Mononuclear cell (primary cell): ENCODE results near the gene BABAM1. TPM values are rescaled to one million over a fixed set of nuclear protein-coding genes. Genes with fewer than 3 reads are reported as not detected.
"Not testable (repeated sequence)": the region's sequence is repeated elsewhere in the genome, so short reads cannot be mapped to it uniquely, and the experiment has no call there.

Source experiments
- H3K27me3 ChIP-seq: 2 replicates; pipeline ENCODE4 v1.6.0; 2011; ENCODE audit warnings: low read length, control low read depth; ENCODE audit not compliant: insufficient read depth
- H3K4me1 ChIP-seq: 2 replicates; pipeline ENCODE4 v1.5.1; 2011; ENCODE audit warnings: mild to moderate bottlenecking, low read length, control low read depth; ENCODE audit not compliant: insufficient read depth
- H3K4me3 ChIP-seq: 2 replicates; pipeline ENCODE4 v1.5.1; 2011; ENCODE audit warnings: mild to moderate bottlenecking, low read length, moderate library complexity
- H3K9me3 ChIP-seq: 2 replicates; pipeline ENCODE4 v1.5.1; 2011; ENCODE audit warnings: low read depth, mild to moderate bottlenecking, control low read depth, low read length
- total RNA-seq: library from RNA; depleted of rRNA; stranded (reverse); fragments of >200 nt; gene quantifications from one replicate; pipeline ENCODE4 v1.2.3, GENCODE V29; 2012

Gene BABAM1
- total RNA-seq, 1 donor = 27.3 TPM

DNA sequence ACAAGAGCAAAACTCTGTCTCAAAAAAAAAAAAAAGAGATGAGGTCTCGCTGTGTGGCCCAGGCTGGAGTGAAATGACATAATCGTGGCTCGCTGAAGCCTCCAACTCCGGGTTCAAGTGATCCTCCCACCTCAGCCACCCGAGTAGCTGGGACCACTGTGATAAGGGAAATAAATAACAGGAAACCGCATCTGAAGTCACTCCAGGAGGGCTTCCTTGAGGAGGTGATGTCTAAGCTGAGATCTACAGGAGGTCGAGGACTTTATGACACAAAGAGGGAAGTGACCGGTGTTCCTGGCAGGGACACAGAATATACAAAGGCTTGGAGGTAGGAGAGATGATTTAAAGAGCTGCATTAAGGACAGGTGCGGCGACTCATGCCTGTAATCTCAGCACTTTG, 12.6 kb upstream of the BABAM1 start:
- Histone ChIP-seq H3K4me3 (no peak overlapping the region), H3K27me3 (no peaks in the 10 kb centered on the region), H3K4me1 (no peaks in the 10 kb centered on the region), H3K9me3 (no peaks in the 10 kb centered on the region)

DNA sequence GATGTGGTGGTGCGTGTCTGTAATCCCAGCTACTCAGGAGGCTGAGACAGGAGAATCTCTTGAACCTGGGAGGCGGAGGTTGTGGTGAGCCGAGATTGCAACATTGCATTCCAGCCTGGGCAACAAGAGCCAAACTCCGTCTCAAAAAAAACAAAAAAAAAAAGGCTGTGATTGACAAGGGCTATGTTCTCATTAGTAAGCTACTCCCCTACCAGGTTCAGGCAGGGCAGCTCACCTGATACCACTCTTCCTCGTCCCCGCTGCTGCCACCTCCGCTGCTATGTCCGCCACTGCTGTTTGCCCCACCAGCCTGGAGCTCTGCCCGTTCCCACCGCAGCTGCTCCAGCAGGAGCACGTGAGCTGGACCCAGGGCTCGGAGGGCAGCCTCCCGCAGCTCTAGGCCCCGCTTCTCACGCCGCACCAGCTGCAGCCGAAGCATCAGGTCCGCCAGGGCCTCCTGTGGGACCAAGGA, 12.1 kb upstream of the BABAM1 start:
- no peaks in the 10 kb centered on the region for H3K4me1 ChIP-seq
- H3K4me3 ChIP-seq = no peak overlapping the region
- H3K27me3 ChIP-seq = no peaks in the 10 kb centered on the region
- no peaks in the 10 kb centered on the region for H3K9me3 ChIP-seq

DNA sequence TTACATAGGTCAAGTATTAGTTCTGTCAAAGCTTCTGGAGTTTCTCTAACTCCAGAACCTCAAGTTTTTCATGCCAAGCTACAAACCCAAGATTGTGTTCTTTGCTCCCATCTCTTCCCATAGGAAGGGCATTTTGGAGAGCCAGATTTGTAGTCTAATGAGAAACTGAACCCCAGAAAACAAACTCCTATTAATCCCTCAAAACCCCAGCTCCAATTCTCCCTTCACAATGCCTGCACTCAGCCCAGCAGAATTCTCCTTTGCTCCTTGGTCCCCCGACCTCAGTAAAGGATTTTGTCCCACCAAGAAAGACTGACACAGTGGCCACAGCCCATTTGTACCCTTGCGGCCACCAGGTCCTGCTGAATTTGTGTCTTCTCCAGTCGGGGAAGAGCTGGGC, 11.1 kb upstream of the BABAM1 start:
- H3K27me3 ChIP-seq = no peaks in the 10 kb centered on the region

DNA sequence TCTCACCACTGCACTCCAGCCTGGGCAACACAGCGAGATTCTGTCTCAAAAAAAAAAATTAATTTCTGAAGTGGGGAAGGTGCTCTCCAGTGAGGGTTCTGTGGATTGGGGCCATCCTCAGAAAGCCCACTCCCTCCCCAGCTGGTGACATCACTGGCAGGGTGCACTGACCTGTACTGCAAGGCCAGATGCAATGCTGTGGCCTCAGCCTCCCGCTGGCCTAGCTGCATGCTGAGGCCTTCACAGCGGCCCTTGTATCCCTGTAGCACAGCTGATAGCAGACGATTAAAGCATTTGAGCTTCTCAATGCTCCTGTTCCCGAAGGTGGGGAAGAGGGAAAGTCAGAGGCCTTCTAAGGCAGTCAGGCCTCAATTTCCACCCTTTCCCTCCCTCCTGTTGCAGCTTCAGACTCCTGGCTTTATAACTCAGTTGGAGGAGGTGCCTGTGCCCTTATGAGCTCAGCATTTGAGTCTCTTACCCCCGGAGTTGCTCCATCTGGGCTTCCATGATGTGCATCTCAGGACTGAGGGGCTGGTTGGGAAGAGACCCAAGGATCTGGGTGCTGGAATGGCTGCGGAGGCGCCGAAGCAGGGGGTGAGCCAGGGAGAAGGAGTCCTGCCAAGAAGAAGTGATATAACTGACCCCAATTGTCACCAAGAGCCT, 8.0 kb upstream of the BABAM1 start:
- Histone ChIP-seq H3K4me1 (no peaks in the 10 kb centered on the region), H3K9me3 (no peaks in the 10 kb centered on the region), H3K4me3 (no peak overlapping the region), H3K27me3 (no peaks in the 10 kb centered on the region)

More for the DNA sequence above, 11.1 kb upstream of the BABAM1 start:
- H3K4me1 ChIP-seq = no peaks in the 10 kb centered on the region
- no peak overlapping the region for H3K4me3 ChIP-seq
- no peaks in the 10 kb centered on the region for H3K9me3 ChIP-seq

DNA sequence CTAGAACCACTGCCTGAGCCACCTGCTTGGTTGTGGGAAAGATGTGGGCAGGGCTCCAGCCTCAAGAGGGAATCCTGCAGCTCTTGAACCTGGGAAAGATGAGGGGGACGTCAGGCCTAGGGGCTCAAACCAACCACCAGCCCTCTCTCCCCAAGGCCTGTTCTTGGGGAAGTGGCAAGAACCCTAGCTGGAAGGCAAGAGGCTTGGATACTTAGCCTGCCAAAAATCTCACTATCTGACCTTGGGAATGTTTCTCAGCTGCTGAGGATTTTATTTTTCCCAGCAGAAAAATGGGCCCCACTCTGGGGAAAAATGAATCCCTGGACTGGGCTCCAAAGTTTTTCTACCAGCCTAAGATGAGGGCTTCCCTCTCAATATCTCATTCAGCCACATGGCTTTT, 7.3 kb upstream of the BABAM1 start:
- Histone ChIP-seq H3K27me3 (no peaks in the 10 kb centered on the region), H3K4me3 (no peak overlapping the region), H3K4me1 (peaks cover 1% of the 10 kb centered on the region), H3K9me3 (no peaks in the 10 kb centered on the region)

GRCh38 chr19:17260842-17261325, 6.4 kb upstream of the BABAM1 start:
- H3K4me1 ChIP-seq = peaks cover 4% of the 10 kb centered on the region
- H3K27me3 ChIP-seq = no peaks in the 10 kb centered on the region
- H3K9me3 ChIP-seq = no peaks in the 10 kb centered on the region
- no peak overlapping the region for H3K4me3 ChIP-seq

DNA sequence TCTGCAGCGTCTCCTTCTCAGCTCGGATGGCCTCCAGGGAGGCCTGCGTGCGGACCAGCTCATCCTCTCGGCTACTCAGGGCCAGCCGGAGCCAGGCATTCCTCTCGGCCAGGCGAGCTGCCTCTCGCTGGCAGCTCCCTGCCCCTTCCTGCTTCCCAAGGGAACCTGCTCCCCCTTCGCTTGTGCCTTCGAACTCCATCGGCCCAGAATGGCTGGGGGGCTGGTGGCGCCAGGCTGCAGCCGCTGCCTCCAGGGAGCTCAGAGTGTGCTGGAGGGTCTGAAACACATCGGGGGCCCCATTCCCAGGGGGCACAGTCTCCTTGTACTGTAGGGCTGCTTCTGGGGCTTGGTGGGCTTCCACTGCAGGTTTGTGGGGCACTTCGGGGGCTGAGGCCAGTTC, 4.7 kb upstream of the BABAM1 start:
- H3K27me3 ChIP-seq = no peaks in the 10 kb centered on the region
- no peak overlapping the region for H3K4me3 ChIP-seq
- no peaks in the 10 kb centered on the region for H3K9me3 ChIP-seq
- peaks cover 14% of the 10 kb centered on the region for H3K4me1 ChIP-seq

DNA sequence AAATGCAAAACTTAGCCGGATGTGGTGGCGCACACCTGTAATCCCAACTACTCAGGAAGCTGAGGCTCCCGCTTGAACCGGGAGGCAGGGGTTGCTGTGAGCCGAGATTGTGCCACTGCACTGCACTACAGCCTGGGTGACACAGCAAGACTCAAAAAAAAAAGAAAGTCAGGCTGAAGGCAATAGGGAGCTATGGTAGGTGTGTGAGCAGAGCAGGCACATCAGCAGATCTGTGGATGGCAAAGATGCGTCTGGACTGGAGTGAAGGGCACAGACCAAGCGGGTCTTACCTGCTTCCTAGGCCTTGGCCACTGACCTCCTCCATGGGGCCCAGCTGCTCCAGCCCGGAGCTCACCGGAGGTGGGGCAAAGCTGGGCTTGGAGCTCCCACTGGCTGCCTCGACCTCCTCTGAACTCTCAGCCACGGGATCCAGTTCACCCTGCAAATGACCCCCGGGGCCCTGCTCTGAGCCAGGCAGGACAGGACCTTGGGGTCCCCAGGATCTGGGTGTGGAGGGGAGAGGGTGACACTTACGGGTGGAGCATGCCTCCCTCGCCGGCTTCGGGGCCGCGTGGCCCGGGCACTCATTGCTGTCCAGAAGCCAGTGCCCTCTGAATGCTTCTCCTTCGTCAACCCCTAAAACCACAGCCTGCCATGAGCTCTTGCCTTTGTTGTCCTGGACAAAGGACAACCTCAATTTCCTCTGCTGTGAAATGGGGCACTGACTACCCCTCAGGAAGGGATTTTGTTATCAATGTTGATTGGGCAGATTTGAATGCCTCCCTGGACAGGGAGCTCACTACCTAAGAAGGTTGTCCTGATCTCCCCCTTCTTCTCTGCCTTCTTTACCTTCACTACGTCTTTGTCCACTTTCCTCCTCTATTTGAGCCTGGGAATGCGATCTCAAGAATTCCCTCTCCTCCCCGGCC, 3.3 kb upstream of the BABAM1 start:
- H3K27me3 ChIP-seq = no peaks in the 10 kb centered on the region
- H3K4me3 ChIP-seq = no peak overlapping the region
- H3K9me3 ChIP-seq = no peaks in the 10 kb centered on the region
- H3K4me1 ChIP-seq = peaks cover 25% of the 10 kb centered on the region

- no peak within 1 kb of the TSS for H3K4me3 ChIP-seq
- no peaks in the 10 kb centered on the region for H3K9me3 ChIP-seq
- peaks cover 25% of the 10 kb centered on the region for H3K4me1 ChIP-seq
- no peaks in the 10 kb centered on the region for H3K27me3 ChIP-seq
Observed at GRCh38 chr19:17264641-17264979, 2.6 kb upstream of the BABAM1 start, which contains the start of gene USHBP1. Gene USHBP1 (minus strand): TSS chr19:17264745. CDS start chr19:17264299, 446 bp downstream.

DNA sequence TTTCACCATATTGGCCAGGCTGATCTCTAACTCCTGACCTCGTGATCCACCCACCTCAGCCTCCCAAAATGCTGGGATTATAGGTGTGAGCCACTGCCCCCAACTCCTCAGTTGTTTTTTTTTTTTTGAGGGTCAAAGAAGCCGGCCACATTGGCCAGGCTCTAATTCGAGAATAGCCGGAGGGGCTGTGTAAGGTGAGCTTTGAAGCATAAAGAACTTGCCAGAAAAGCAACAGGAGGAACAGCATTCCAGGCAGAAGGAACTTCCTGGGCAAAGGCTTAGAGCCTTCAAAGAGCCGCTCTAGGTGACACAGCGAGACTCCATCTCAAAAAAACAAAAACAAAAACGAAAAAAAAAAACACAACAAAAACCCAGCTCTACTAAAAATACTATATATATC, 1.2 kb upstream of the BABAM1 start:
- Histone ChIP-seq H3K27me3 (no peaks in the 10 kb centered on the region), H3K4me3 (no peak overlapping the region), H3K4me1 (peaks cover 25% of the 10 kb centered on the region), H3K9me3 (no peaks in the 10 kb centered on the region)

- Histone ChIP-seq H3K27me3 (no peaks in the 10 kb centered on the region), H3K4me3 (no peak overlapping the region), H3K9me3 (no peaks in the 10 kb centered on the region), H3K4me1 (peaks cover 25% of the 10 kb centered on the region)
Observed at GRCh38 chr19:17266589-17266974, 661 bp upstream of the BABAM1 start.

DNA sequence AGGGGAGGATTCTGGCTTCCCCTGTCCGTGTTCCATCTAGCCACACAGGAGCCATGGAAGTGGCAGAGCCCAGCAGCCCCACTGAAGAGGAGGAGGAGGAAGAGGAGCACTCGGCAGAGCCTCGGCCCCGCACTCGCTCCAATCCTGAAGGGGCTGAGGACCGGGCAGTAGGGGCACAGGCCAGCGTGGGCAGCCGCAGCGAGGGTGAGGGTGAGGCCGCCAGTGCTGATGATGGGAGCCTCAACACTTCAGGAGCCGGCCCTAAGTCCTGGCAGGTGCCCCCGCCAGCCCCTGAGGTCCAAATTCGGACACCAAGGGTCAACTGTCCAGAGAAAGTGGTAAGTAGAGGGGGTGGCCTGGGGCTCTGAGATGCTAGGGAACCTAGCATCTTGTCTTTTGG, 1.5 kb downstream of the BABAM1 start:
- peaks cover 25% of the 10 kb centered on the region for H3K4me1 ChIP-seq
- H3K4me3 ChIP-seq = no peak overlapping the region
- no peaks in the 10 kb centered on the region for H3K27me3 ChIP-seq
- no peaks in the 10 kb centered on the region for H3K9me3 ChIP-seq

DNA sequence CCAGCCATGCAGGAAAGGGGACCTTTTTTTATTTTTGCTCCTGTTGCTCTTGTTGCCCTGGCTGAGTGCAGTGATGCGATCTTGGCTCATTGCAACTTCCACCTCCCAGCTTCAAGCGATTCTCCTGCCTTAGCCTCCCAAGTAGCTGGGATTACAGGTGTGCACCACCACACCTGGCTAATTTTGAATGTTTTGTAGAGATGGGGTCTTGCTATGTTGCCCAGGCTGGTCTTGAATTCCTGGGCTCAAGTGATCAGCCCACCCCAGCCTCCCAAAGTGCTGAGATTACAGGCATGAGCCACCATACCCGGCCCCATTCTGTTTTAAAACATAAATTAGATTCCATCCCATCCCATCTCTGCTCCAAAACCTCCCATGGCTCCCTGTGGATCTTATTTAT, 7.6 kb downstream of the BABAM1 start:
- H3K4me1 ChIP-seq, H3K27me3 ChIP-seq, H3K4me3 ChIP-seq, H3K9me3 ChIP-seq: not testable (repeated sequence)

DNA sequence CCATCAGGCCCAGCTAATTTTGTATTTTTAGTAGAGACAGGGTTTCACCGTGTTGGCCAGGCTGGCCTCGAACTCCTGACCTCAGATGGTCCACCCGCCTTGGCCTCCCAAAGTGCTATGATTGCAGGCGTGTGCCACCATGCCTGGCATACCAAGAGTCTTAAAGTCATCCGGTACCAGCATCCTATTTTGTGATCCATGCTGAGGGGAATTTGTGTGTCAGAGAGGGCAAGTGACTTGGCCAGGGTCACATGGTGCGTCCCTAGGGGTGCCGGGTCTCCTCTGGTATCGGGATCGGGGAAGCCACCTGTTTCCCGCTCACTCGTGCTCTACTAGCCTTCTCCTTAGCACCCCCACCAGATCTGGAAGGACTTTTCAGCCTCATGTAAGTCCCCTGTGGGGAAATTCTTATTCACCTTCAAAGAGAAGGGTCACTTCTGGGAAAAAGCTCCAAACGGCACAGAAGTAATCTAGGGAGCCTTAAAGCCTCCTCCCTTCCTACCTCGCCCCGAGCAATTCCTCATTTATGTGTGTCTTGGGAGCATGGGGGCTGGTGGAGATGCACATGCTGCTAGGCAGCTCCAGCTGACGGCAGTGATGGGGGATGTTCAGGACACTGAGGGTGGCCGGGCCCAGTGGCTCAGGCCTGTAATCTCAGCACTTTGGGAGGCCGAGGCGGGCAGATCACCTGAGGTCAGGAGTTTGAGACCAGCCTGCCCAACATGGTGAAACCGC, 8.4 kb downstream of the BABAM1 start:
- Histone ChIP-seq H3K4me1 (no peaks in the 10 kb centered on the region), H3K4me3 (no peak overlapping the region), H3K9me3 (no peaks in the 10 kb centered on the region)

DNA sequence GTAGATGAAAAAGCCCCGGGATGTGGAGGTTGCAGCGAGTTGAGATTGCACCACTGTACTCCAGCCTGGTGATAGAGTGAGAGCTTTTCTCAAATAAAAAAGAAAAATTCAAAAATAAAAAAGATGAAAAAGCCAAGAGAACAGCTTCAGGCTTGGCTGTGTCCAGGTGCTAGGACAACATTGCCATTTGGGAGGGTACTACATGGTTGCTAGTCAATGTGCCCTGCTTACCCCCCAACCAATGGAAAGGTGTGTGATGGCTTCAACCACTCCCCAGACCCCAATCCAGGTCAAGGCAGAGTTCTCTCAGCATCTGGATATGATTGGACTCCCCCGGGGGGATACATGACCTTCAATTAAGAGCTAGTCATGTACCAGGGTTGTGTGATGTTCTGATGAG, 12.2 kb downstream of the BABAM1 start:
- no peaks in the 10 kb centered on the region for H3K9me3 ChIP-seq
- H3K27me3 ChIP-seq = no peaks in the 10 kb centered on the region
- no peak overlapping the region for H3K4me3 ChIP-seq
- peaks cover 23% of the 10 kb centered on the region for H3K4me1 ChIP-seq

More for the DNA sequence above, 8.4 kb downstream of the BABAM1 start:
- H3K27me3 ChIP-seq = no peaks in the 10 kb centered on the region
